Renal cortex interstitium (tissue), 15 donors: ENCODE data around the gene POC1B. TPM values are rescaled to one million over a fixed set of nuclear protein-coding genes. Genes with fewer than 3 reads are reported as not detected.

ENCODE experiments used
- DNase-seq, 11 donors: peaks; one replicate each; pipeline ENCODE4 v3.0.0-alpha.2; 2013; ENCODE audit warnings: low read depth in 9 of 11, low spot score in 4 of 11; ENCODE audit errors: extremely low read depth in 1 of 11
- long read RNA-seq, 16 experiments: transcript quantifications; one replicate each; lab custom pipeline, GENCODE V29; 2026
- polyA plus RNA-seq, 3 donors: library from polyadenylated mRNA; unstranded; fragments of 120-200 nt; gene quantifications; one replicate each; pipeline ENCODE4 v1.2.1, GENCODE V29; 2013; ENCODE audit not compliant: insufficient read length in 3 of 3

POC1B gene
- 10 to 100 TPM; 16.9 to 24.3 (median 23.3) TPM for polyA plus RNA-seq
- long read RNA-seq, donor 1 = 0 reads
- long read RNA-seq, donor 2, full-length matches to known transcripts = 1 of 1 reads
- long read RNA-seq, donor 2, partial matches to known transcripts = 0 of 1 reads
- long read RNA-seq, donor 2, other reads (novel, unspliced or antisense) = 0 of 1 reads
- long read RNA-seq, donor 3, partial matches to known transcripts = 0 of 1 reads
- long read RNA-seq, donor 3, other reads (novel, unspliced or antisense) = 0 of 1 reads
- long read RNA-seq, donor 4 = 0 reads
- long read RNA-seq, donor 5 = 0 reads
- long read RNA-seq, donor 6, full-length matches to known transcripts = 4 of 4 reads
- long read RNA-seq, donor 6, partial matches to known transcripts = 0 of 4 reads
- long read RNA-seq, donor 6, other reads (novel, unspliced or antisense) = 0 of 4 reads
- long read RNA-seq, donor 7, partial matches to known transcripts = 0 of 4 reads
- long read RNA-seq, donor 7, other reads (novel, unspliced or antisense) = 0 of 4 reads
- long read RNA-seq, donor 8, full-length matches to known transcripts = 1 of 1 reads
- long read RNA-seq, donor 8, partial matches to known transcripts = 0 of 1 reads
- long read RNA-seq, donor 8, other reads (novel, unspliced or antisense) = 0 of 1 reads
- long read RNA-seq, donor 9, partial matches to known transcripts = 0 of 1 reads
- long read RNA-seq, donor 9, other reads (novel, unspliced or antisense) = 0 of 1 reads
- long read RNA-seq, donor 10 = 0 reads
- long read RNA-seq, donor 11, partial matches to known transcripts = 0 of 1 reads
- long read RNA-seq, donor 11, other reads (novel, unspliced or antisense) = 0 of 1 reads
- long read RNA-seq, donor 12 = 0 reads
- long read RNA-seq, donor 13 = 0 reads
- long read RNA-seq, donor 14, partial matches to known transcripts = 0 of 2 reads
- long read RNA-seq, donor 14, other reads (novel, unspliced or antisense) = 0 of 2 reads
- long read RNA-seq, donor 15 = 0 reads
- long read RNA-seq, donor 16, full-length matches to known transcripts = 3 of 3 reads
- long read RNA-seq, donor 16, partial matches to known transcripts = 0 of 3 reads
- long read RNA-seq, donor 16, other reads (novel, unspliced or antisense) = 0 of 3 reads

DNA sequence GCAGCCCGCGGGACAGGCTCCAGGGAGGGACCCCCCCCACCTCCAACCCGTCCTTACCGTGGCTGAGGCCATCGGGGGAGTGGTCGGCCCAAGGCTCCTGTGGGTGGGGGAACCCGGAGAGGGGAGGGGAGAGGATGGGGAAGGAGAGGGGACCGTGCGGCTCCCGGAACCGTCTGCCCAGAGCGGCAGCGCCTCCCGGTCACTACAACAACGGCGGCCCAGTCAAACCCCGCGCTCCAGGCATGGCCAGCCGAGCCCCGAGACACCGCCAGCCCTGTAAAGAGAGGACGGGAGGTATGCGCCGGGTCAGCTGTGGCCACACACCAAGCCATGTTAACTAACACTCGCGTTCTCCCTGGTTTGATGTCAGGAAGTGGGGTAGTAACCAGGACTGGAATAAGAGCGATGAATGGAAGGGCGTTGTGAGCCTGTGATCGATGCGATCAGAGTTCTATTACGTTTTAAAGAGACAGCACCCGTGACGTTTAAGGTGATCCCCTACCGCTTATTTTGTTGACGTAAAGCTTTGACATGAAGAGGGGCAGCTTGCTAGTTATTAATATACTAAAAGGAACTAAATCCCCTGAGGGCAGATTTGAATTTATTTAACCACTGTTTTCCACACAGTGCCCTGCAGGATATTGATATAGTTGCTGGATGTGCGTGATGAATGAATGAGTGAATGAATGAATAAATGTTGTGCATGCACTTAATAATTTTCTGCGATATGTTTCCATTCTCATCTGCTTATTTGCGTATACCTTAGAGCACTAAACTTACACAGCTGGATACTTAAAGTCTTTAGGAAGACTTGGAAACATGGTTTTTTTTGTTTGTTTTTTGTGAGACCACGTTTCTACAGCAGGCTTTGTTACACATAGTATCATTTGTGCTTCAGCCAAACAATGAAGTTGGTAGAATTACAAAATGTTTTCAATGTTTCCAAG is at the start of gene POC1B:
POC1B (minus strand) TSS at position 224 of the 947 bp plus-strand sequence; CDS start at position 72, 152 bp downstream.
- peak in 9 of 11 donors; percentile 59 to 79 (median 69) for DNase-seq

DNA sequence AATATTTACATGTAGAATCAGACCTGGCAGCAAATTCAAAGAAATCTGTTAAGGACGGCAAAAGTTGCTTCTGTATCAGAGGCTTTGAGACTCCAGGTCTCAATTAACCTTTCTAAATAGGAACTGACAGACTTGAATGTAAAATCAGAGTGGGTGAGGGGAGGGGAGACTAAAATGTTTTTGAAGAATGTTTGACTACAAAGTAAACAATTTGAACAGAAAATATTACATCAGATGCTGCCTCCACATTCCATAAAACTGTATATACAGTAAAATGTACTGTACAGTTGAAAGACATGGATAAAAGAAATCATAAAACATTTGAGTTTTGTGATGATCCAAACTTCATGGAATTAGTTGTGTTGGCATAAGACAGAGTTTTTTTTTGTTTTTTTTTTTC is 49.5 kb upstream of the POC1B start:
- no peak for DNase-seq

DNA sequence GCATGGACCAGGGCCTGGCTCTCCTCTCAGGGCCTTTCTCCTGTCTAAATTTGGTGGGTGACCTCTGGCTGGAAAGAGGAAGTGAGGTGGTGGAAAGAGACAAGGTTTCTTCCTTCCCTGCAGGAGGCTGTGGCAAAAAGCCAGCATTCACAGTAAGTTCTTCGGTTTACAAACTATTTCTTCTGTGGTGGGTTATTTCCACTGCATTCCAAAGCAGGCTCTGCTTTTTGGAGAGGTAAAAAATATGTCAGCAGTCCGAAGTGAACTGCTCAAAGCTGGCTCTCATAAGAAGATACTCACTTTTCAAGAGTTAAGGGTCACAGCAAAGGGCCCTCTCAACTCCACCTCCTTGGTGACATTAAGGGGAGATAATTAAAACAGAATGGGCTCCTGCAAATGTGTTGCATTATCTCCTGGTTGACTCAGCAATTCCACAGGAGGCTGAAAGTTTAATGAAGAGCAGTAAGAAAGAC is 48.9 kb upstream of the POC1B start:
- peak in 5 of 11 donors; percentile 12 to 36 (median 22) for DNase-seq

- DNase-seq = no peak
Observed at GRCh38 chr12:89573051-89573810, 47.4 kb upstream of the POC1B start.

DNA sequence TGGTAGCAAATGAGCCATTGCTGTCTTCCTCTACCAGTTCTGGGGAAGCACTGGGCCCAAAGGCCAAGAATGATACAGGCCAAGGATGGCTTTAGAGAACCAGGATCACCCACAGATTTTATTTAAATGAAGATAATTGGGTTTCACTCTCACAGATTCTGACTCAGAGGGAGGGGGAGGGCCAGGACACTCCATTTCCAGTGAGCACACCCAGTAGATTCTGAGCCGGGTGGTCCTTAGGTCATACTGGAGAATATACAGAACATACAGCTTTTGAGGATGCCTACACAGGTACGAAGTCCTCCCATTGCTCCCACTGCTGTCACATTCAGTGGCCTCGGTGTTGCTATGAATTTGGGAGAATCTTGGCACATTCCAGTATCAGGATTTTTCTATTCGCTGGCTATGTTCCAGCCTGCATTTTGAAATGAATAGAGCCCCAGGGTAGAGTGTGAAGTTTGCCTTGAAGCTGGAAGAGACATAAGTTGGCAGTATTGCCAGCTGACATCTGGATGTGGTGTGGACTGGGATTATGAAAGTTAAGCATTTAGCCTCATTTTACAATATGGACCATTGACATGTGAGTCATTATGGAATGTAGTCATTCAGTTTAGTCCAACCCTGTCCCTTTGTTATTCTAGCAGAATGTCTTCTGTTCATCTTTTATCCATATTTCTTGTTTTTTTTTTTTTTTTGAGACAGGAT is 45.8 kb upstream of the POC1B start:
- DNase-seq = no peak

- no peak for DNase-seq
Observed at GRCh38 chr12:89568484-89568883, 42.6 kb upstream of the POC1B start.

DNA sequence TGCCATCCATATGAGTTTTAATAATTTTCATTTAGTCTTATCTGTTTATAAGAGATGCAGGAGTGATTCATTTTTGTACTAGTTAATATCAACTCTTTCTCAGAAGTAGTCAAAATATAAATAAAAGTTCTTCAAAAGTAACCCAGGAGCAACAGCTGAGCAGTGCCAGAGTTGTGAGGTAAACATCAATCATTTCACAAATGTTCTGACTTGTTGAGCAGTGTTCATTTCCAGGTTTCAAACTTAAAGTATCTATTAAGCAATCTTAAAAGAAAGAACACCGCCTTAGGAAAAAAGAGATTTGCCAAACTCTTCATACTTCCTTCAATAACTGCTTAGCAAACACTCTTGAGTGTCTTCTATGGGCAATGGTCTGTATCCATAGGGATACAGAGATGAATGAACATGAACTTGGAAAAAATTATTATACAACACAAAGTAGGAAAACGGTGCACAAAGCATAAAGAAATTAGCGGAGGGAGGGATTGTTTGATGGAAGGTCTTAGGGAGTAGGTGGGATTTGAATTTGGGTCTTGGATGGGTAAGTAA is 41.9 kb upstream of the POC1B start:
- no peak for DNase-seq

DNA sequence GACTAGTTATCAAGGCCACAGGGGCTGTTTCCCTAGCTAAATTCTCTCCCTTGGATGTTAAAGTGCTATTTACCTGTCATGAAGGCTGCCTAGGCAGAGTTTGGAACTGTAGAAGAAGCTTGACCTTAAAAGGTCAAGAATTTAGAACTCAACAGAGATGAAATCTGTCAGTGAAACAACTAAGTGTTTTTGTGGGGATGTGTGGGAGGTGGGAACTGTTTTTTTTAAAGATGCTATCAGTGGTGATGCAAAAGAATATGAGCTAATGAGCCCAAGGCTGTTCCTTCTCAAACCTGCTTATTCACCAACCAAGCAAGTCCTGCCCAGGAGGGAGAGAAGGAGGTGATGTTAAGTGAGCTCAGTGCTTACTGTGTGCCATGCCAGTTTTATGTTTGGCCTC is 40.8 kb upstream of the POC1B start:
- DNase-seq = no peak

- no peak for DNase-seq
Observed at GRCh38 chr12:89565002-89565401, 39.2 kb upstream of the POC1B start.

GRCh38 chr12:89559753-89560152 is 33.9 kb upstream of the POC1B start:
- DNase-seq = no peak

DNA sequence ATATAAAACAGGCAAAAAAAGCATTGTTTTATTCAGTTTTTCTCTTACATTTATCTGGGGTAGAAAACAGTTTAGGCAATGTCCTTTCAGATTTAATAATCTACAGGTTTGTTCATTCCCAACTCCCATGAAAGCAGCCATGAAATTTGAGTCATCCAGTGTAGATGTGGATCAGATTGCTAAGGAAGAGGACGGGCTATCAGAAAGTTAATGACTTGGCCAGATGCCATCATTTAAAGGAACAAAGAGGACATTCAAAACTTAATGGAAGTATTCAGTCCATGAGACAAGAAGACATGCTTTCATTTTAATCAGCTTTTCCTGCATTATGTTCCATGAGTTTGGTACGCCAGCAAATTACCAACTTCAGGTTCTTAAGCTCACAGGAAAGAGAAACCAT is 31.1 kb upstream of the POC1B start:
- DNase-seq = no peak

- no peak for DNase-seq
Observed at GRCh38 chr12:89552376-89552775, 26.5 kb upstream of the POC1B start.

GRCh38 chr12:89551747-89552146 is 25.9 kb upstream of the POC1B start:
- no peak for DNase-seq

GRCh38 chr12:89547101-89547500 is 21.3 kb upstream of the POC1B start:
- DNase-seq = no peak

GRCh38 chr12:89546151-89546550 is 20.3 kb upstream of the POC1B start:
- DNase-seq = no peak

GRCh38 chr12:89544681-89545184 is 18.9 kb upstream of the POC1B start:
- peak in 5 of 11 donors; percentile 18 to 62 (median 46) for DNase-seq

DNA sequence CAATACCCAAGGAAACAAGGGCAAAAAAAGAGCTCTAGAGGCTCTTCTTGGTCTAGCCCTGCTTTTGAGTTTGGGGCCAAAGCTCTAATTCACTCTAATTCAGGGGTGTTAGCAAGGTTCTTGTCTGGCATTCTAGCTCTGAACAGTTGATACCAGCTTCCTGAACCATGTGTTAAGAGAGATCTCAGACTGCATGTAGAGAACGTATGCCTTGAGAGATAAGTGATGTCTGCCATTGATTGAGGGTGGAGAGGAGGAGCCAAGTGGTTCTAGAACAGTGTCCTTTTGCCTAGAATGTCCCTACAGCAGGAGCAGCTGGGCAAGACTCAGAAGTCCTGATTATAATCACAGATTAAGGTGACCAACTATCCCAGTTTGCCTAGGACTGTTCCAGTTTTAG is 18.2 kb upstream of the POC1B start:
- no peak for DNase-seq
